Stimulated activated CD4-positive, alpha-beta T cell treated with anti-CD3 and anti-CD28 coated beads, Interleukin-12 subunit alpha, Interleukin-12 subunit beta, amount 100 ng/mL, for 48 hours (primary cell): Measurements from ENCODE around the gene FHL1.
A peak's percentile ranks its signal among the peaks of the same experiment; 100 is the strongest.
"Not testable (repeated sequence)": the region's sequence is repeated elsewhere in the genome, so short reads cannot be mapped to it uniquely, and the experiment has no call there.

Source experiments
- DNase-seq, 3 donors: peaks; one replicate each; pipeline ENCODE4 v3.0.0-alpha.2; 2020; ENCODE audit warnings: low read depth in 2 of 3, low spot score in 1 of 3

FHL1 gene

GRCh38 chrX:136147315-136147901, at the start of gene FHL1:
FHL1 (plus strand) TSS chrX:136147533.
- DNase-seq, result peak in 1 of 3 donors; percentile 34

DNA sequence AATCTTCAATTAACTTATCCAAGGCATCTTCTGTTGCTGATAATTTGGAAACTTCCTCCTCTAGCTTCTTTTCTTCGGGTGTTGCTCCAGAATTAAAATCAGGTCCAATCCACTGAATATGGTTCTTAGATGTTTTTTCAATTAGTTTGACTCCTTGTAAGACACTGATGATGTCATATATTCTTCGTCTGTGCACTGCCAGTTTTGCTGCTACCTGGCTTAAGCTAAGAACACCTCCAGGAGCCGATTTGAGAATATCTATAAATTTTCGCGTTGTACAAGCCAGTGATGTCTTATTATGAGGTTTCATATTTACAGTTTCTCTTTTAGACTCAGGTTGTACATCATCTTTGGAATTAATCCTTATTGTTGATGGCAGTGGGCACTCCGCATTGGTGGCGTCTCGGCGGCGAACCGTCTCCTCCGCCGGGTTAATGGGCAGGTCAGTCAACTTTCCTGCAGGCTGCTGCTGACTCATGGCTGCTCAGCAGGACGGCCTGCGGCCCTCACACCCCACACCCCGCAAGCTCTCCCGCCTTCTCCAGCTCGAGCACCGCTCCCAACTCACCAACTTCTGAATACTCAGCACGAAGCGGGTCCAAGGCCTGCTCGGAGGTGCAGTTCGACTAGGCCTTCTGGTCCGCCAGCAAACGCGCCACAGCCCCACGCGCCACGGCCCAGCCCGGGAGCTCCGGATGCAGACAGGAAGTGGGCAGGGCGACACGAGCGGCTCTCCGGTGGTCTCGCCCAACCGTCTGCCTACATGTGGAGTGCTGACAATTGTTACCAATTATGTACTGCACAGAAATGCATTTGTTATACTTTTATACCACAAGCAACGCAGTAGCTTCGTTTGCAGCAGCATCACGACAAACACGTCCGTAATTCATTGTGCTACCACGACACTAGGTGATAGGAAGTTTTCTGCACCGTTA, 49.2 kb upstream of the FHL1 start:
- no peak for DNase-seq

DNA sequence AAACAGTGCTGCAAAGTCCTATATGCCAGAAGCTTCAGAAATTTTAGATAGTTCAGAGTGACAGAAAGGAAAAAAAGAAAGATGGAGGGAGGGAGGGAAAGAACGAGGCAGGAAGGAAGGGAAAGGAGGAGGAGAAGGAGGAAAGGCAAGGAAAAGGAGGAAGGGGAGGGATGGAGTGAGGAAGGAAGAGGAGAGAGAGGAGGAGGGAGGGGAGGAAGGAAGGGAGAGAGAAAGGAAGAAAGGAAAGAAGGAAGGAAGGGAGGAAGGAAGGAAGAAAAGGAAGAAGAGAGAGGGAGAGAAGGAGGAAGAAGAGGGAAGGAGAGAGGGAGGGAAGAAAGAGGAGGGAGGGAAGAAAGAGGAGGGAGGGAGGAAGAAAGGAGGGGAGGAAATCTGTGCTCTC, 42.4 kb upstream of the FHL1 start:
- DNase-seq, result no peak

DNA sequence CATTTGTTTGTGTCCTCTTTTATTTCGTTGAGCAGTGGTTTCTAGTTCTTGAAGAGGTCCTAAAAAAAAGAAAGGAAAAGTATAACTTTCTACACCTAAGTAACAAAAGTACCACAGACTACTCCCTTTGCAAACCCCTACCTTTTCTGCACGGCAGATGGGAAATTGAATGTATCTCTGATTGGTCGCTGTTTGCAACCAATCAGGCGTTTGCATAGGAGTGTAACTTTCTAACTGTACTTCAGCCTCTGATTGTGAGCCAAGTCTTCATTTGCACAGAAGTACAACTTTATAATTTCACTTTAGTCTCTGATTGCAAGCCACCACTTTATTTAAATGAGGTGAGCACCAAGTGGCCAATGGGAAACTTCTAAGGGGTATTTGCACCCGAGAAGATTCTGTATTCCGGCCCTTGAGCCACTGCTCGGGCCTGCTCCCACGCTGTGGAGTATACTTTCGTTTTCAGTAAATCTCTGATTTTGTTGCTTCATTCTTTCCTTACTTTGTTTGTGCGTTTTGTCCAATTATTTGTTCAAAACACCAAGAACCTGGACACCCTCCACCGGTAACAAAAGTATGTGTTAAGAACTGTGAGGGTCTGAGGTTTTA, 40.3 kb upstream of the FHL1 start:
- no peak for DNase-seq

DNA sequence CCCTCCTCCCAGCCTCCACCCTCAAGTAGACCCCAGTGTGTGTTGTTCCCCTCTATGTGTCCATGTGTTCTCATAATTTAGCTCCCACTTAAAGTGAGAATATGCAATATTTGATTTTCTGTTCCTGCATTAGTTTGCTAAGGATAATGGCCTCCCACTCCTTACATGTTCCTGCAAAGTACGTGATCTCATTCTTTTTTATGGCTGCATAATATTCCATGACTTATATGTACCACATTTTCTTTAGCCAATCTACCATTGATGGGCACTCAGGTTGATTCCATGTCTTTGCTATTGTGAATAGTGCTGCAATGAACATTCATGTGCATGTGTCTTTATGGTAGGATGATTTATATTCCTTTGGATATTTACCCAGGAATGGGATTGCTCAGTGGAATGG, 38.4 kb upstream of the FHL1 start:
- not testable (repeated sequence) for DNase-seq

GRCh38 chrX:136112286-136112685, 35.0 kb upstream of the FHL1 start:
- no peak for DNase-seq

- DNase-seq, result no peak
Observed at GRCh38 chrX:136112778-136113177, 34.6 kb upstream of the FHL1 start.

- DNase-seq, result no peak
Observed at GRCh38 chrX:136115126-136115903, 32.0 kb upstream of the FHL1 start.

GRCh38 chrX:136115904-136116297, 31.4 kb upstream of the FHL1 start:
- no peak for DNase-seq

DNA sequence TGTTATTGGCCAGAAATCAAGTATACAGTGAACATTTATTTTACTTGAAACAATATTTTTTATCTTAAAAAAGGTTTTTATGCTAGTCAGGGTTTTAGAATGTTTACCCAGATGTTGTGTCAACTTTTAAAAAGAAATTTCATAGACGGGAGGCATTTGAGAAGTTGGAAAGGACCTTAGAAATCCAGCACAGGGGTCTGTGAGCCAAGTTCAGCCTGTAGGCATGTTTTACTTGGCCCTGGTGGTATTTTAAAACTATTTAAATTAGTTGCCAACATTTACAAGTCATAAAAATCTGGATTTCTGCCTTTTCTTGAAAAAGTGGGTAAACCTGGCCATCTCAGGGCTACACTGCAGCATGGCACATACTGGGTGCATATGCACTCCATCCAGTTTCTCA, 25.5 kb upstream of the FHL1 start:
- DNase-seq, result no peak

- no peak for DNase-seq
Observed at GRCh38 chrX:136122207-136122606, 25.1 kb upstream of the FHL1 start.

DNA sequence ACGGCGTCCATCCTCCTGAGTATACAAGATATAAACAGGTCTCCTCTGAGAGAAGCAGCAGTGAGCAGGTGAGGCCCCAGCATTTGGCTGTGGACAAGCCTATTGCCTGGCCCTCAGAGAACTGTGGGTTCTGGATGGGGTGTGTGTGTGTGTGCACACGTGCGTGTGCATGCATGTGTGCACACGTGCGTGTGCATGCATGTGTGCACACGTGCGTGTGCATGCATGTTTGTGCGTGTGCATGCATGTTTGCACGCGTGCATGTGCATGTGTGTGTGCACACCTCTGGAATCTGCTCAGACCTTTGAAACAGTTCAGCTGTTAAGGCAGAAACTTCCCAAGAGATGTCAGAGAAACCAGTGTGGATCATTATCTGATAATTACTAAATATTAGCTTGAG, 22.2 kb upstream of the FHL1 start:
- DNase-seq, result no peak

DNA sequence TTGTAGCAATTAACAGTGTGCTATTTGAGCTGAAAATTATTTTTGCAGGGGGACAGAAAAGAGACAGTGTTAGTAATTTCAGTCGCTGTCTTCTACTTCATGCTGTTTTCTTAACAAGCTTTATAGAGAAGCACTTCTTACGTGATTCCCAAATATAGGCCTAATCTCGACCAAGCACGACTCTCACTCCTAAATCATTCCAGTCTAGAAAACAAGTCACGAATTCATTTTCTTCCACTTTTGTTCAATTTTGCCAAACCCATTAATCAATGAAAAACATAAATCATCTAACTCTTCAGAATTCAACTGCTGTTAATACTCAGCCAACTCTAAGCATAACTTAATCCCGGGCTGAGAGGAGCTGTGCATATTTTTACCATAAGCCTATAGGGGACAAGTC, 21.0 kb upstream of the FHL1 start:
- no peak for DNase-seq

DNA sequence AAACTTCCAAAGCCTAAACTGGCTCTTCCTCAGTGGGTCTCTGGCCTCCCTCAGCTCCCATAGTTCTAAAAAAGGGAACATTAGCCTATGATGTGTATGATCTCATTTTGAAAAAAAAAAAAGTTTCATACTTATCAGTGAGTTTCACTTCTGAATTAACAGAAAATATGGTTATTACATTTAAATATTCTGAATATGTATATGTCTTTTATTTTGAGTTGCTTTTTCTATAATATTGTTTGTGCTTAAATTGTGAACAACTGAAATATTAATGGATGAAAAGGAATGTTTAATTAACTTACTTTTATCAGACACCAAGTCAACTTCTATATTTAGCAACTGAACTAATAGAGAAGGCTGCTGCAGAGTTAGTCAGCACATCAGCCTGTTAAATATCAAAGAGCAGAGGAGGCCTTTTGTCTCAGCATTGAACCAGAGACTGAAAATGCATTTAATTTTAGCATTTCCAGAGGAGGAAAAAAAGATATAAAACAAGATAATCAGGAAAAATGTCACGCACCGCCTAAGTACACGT, 20.4 kb upstream of the FHL1 start:
- DNase-seq, result no peak

GRCh38 chrX:136128743-136129142, 18.6 kb upstream of the FHL1 start:
- no peak for DNase-seq

DNA sequence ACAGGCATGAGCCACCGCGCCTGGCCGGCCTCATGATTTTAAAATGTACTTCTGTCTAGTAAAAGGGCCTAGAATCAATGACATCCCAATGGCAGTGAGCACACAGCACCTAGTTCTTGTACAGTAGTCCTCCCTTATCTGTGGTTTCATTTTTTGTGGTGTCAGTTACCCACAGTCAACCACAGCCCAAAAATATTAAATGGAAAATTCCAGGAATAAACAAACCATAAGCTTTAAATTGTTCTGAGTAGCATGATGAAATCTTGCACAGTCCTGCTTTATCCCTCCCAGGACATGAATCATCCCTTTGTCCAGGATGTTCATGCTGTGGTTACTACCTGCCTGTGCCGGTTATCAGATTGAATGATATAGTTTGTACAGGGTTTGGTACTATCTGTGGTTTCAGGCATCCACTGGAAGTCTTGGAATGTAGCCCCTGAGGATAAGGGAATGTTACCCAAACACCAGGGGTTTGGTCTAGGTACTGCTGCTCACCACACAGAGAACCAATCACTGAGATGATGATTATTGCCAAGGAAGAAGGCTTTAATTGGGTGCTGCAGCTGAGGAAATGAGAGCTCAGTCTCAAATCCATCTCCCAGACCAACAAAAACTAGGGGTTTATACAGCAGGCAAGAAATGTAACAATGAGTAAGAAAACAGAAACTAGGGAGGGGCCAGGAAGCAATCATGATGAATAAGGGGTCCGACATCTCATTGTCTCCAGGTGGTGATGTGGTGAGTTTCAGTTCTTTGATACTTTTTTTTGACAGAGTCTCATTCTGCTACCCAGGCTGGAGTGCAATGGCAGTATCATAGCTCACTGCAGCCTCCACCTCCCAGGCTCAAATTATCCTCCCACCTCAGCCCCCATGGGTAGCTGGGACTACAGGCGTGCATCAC, 16.2 kb upstream of the FHL1 start:
- DNase-seq, result no peak

GRCh38 chrX:136138939-136139338, 8.4 kb upstream of the FHL1 start:
- DNase-seq, result no peak

DNA sequence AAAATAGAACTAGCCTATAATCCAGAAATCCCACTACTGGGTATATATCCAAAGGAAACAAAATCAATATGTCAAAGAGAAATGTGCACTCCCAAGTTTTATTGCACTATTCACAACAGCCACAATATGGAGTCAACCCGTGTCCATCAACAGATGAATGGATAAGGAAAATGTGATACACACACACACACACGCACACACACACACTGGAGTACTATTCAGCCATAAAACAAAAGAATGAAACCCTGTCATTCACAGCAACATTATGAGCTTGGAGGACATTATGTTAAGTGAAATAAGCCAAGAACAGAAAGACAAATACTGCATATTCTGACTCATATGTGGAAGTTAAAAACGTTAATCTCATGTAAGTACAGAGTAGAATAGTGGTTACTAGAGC, 5.8 kb upstream of the FHL1 start:
- no peak for DNase-seq

DNA sequence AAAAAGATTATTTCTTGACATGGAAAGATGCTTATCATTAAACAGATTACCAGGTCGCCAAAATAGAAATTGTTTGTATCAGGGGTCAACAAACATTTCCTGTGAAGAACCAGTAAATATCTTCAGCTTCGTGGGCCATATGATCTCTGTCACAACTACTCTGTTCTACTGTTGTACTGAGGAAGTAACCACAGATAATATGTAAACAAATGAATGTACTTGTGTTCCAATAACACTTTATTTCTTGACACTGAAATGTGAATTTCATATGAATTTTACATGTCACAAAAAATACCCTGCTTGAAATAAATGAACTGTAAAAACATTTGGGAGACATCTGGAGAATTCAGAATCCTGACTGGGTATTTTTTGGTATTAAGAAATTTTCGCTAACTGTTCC, 4.7 kb upstream of the FHL1 start:
- no peak for DNase-seq

DNA sequence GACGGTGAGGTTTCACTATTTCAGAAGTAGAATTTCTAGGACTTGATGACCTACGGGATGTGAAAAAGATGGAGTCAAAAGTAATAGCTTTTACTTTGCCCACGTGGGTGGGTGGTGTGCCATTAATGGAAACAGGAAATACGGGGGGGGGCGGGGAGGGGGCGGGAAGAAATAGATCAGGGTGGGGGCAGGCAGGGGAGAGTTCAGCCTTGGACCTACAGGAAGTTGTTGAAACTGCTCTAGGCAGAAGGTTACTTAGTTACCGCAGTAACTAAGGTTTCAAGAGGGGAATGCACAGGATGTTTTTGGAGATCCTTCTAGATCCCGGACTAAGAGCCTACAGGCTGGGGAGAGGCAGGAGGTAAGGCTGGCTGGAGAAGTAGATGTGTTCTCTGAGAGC, 3.6 kb upstream of the FHL1 start:
- no peak for DNase-seq
